Mesendoderm (in vitro differentiated cells): ENCODE data around the gene L3MBTL3.
A peak's percentile ranks its signal among the peaks of the same experiment; 100 is the strongest.
"Not testable (repeated sequence)": the region's sequence is repeated elsewhere in the genome, so short reads cannot be mapped to it uniquely, and the experiment has no call there.

Experiments used
- DNase-seq: peaks from one replicate; pipeline ENCODE4 v3.0.0; 2013
- H2AK5ac ChIP-seq: 2 replicates; pipeline ENCODE4 v1.6.1; 2013; ENCODE audit warnings: low read length, inconsistent platforms
- H2BK120ac ChIP-seq: 2 replicates; pipeline ENCODE4 v1.6.1; 2013; ENCODE audit warnings: low read depth, mild to moderate bottlenecking, low read length, moderate library complexity, mixed read lengths
- H2BK15ac ChIP-seq: replicated peaks from 2 replicates; pipeline ENCODE4 v1.6.1; 2013; ENCODE audit warnings: low read depth, mild to moderate bottlenecking, moderate library complexity
- H2BK5ac ChIP-seq: 2 replicates; pipeline ENCODE4 v1.6.1; 2013; ENCODE audit warnings: low read length, inconsistent platforms
- H3K18ac ChIP-seq: 2 replicates; pipeline ENCODE4 v1.6.1; 2013; ENCODE audit warnings: mild to moderate bottlenecking, low read length, mixed read lengths
- H3K23ac ChIP-seq: one replicate; pipeline ENCODE4 v1.6.1; 2013; ENCODE audit warnings: low read length
- H3K27ac ChIP-seq: 2 replicates; pipeline ENCODE4 v1.5.1; 2013; ENCODE audit warnings: low read depth, mild to moderate bottlenecking, inconsistent platforms, low read length, moderate library complexity
- H3K27me3 ChIP-seq: 2 replicates; pipeline ENCODE4 v1.6.1; 2013; ENCODE audit warnings: low read length, control low read depth, mild to moderate bottlenecking, inconsistent platforms; ENCODE audit not compliant: insufficient read depth, poor library complexity
- H3K36me3 ChIP-seq: 2 replicates; pipeline ENCODE4 v1.6.1; 2013; ENCODE audit warnings: low read length, inconsistent platforms; ENCODE audit not compliant: control insufficient read depth, insufficient read depth
- H3K4ac ChIP-seq: one replicate; pipeline ENCODE4 v1.6.1; 2013; ENCODE audit warnings: low read depth, mild to moderate bottlenecking, low read length, moderate library complexity
- H3K4me1 ChIP-seq: 2 replicates; pipeline ENCODE4 v1.6.1; 2013; ENCODE audit warnings: low read depth, low read length, inconsistent platforms; ENCODE audit not compliant: control insufficient read depth
- H3K4me2 ChIP-seq: 2 replicates; pipeline ENCODE4 v1.6.1; 2013; ENCODE audit warnings: low read length
- H3K4me3 ChIP-seq: 2 replicates; pipeline ENCODE4 v1.5.1; 2013; ENCODE audit warnings: mild to moderate bottlenecking, low read length
- H3K56ac ChIP-seq: one replicate; pipeline ENCODE4 v1.6.1; 2013; ENCODE audit warnings: low read length
- H3K79me1 ChIP-seq: 2 replicates; pipeline ENCODE4 v1.6.1; 2013; ENCODE audit warnings: low read length, inconsistent platforms
- H3K79me2 ChIP-seq: 2 replicates; pipeline ENCODE4 v1.6.1; 2013; ENCODE audit warnings: mild to moderate bottlenecking, low read length; ENCODE audit not compliant: control insufficient read depth, insufficient read depth
- H3K9ac ChIP-seq: 2 replicates; pipeline ENCODE4 v1.6.1; 2013; ENCODE audit warnings: low read length, inconsistent platforms
- H4K5ac ChIP-seq: one replicate; pipeline ENCODE4 v1.6.1; 2013; ENCODE audit warnings: low read length
- H4K8ac ChIP-seq: one replicate; pipeline ENCODE4 v1.6.1; 2013; ENCODE audit warnings: low read depth, mild to moderate bottlenecking, control low read depth, low read length, moderate library complexity
- WGBS: extraction: QIAGEN DNeasy Blood & Tissue Kit; methylation state at CpG from one replicate; pipeline ENCODE4 v1.1.7; 2013; ENCODE audit warnings: low lambda C conversion rate, missing lambda C conversion rate; ENCODE audit not compliant: insufficient coverage; ENCODE audit errors: extremely low coverage; 5-methylcytosine and 5-hydroxymethylcytosine counted together

L3MBTL3 gene

GRCh38 chr6:130143709-130144108 is 125.3 kb downstream of the L3MBTL3 start:
- no CpG with 5 or more reads among the region's 3 CpGs for WGBS
- Histone ChIP-seq H3K79me1 (no peaks in the 10 kb centered on the region), H2BK120ac (no peak overlapping the region), H2BK5ac (no peak overlapping the region), H3K23ac (no peak overlapping the region), H3K4me1 (no peaks in the 10 kb centered on the region), H3K9ac (no peak overlapping the region), H3K27me3 (no peaks in the 10 kb centered on the region), H3K79me2 (no peaks in the 10 kb centered on the region), H3K4ac (no peak overlapping the region), H3K27ac (no peak overlapping the region), H2BK15ac (no peak overlapping the region), H3K4me2 (no peak overlapping the region), H4K5ac (no peak overlapping the region), H2AK5ac (no peak overlapping the region), H3K56ac (no peak overlapping the region), H4K8ac (no peak overlapping the region), H3K4me3 (no peak overlapping the region), H3K36me3 (no peaks in the 10 kb centered on the region), H3K18ac (no peak overlapping the region)
- DNase-seq, result no peak

- DNase-seq, result no peak
- H2AK5ac ChIP-seq, result no peak overlapping the region
- H3K4me2 ChIP-seq, result no peak overlapping the region
- H3K4me3 ChIP-seq, result no peak overlapping the region
- no peaks in the 10 kb centered on the region for H3K27me3 ChIP-seq
- no peak overlapping the region for H3K18ac ChIP-seq
- H3K4ac ChIP-seq, result no peak overlapping the region
- H3K79me1 ChIP-seq, result no peaks in the 10 kb centered on the region
- H3K79me2 ChIP-seq, result no peaks in the 10 kb centered on the region
- no CpG with 5 or more reads among the region's 3 CpGs for whole genome bisulfite sequencing
- H2BK5ac ChIP-seq, result no peak overlapping the region
- no peak overlapping the region for H3K9ac ChIP-seq
- H3K23ac ChIP-seq, result no peak overlapping the region
- H3K4me1 ChIP-seq, result no peaks in the 10 kb centered on the region
- H3K27ac ChIP-seq, result no peak overlapping the region
- no peak overlapping the region for H4K8ac ChIP-seq
- H3K56ac ChIP-seq, result no peak overlapping the region
- H2BK15ac ChIP-seq, result no peak overlapping the region
- no peak overlapping the region for H2BK120ac ChIP-seq
- no peak overlapping the region for H4K5ac ChIP-seq
- H3K36me3 ChIP-seq, result no peaks in the 10 kb centered on the region
Measured at GRCh38 chr6:130147111-130147510, 128.7 kb downstream of the L3MBTL3 start.

GRCh38 chr6:130148181-130148580 is 129.8 kb downstream of the L3MBTL3 start:
- H3K4me3 ChIP-seq, result no peak overlapping the region
- no peak overlapping the region for H2AK5ac ChIP-seq
- peak; percentile 23 for DNase-seq
- H3K9ac ChIP-seq, result no peak overlapping the region
- H3K4ac ChIP-seq, result no peak overlapping the region
- H4K8ac ChIP-seq, result no peak overlapping the region
- no peaks in the 10 kb centered on the region for H3K36me3 ChIP-seq
- no peak overlapping the region for H2BK120ac ChIP-seq
- H3K56ac ChIP-seq, result no peak overlapping the region
- no peaks in the 10 kb centered on the region for H3K79me1 ChIP-seq
- H3K18ac ChIP-seq, result no peak overlapping the region
- H3K27me3 ChIP-seq, result no peaks in the 10 kb centered on the region
- no peak overlapping the region for H4K5ac ChIP-seq
- no peak overlapping the region for H2BK15ac ChIP-seq
- H2BK5ac ChIP-seq, result no peak overlapping the region
- H3K4me2 ChIP-seq, result no peak overlapping the region
- H3K27ac ChIP-seq, result no peak overlapping the region
- no peaks in the 10 kb centered on the region for H3K4me1 ChIP-seq
- no peaks in the 10 kb centered on the region for H3K79me2 ChIP-seq
- WGBS, result 100% methylated on average over 1 of the region's 7 CpGs
- H3K23ac ChIP-seq, result no peak overlapping the region

GRCh38 chr6:130149016-130149415 is 130.6 kb downstream of the L3MBTL3 start:
- not testable (repeated sequence) for H3K27me3 ChIP-seq, DNase-seq, H3K79me2 ChIP-seq, H2AK5ac ChIP-seq, H2BK5ac ChIP-seq, H2BK120ac ChIP-seq, H3K27ac ChIP-seq, H4K5ac ChIP-seq, H2BK15ac ChIP-seq, H3K4me2 ChIP-seq, H3K36me3 ChIP-seq, H3K9ac ChIP-seq, H3K18ac ChIP-seq, H3K79me1 ChIP-seq, H4K8ac ChIP-seq, H3K4me1 ChIP-seq, H3K23ac ChIP-seq, H3K56ac ChIP-seq, H3K4ac ChIP-seq, H3K4me3 ChIP-seq
- no CpG with 5 or more reads among the region's 2 CpGs for WGBS

GRCh38 chr6:130150906-130151305 is 132.5 kb downstream of the L3MBTL3 start:
- H4K5ac ChIP-seq, result no peak overlapping the region
- no peak overlapping the region for H2BK15ac ChIP-seq
- no peaks in the 10 kb centered on the region for H3K4me1 ChIP-seq
- H4K8ac ChIP-seq, result no peak overlapping the region
- H3K79me2 ChIP-seq, result no peaks in the 10 kb centered on the region
- no peak overlapping the region for H3K56ac ChIP-seq
- H3K9ac ChIP-seq, result no peak overlapping the region
- no CpG with 5 or more reads among the region's 8 CpGs for WGBS
- no peak for DNase-seq
- no peaks in the 10 kb centered on the region for H3K27me3 ChIP-seq
- no peak overlapping the region for H3K27ac ChIP-seq
- H3K18ac ChIP-seq, result no peak overlapping the region
- H3K79me1 ChIP-seq, result no peaks in the 10 kb centered on the region
- H2BK120ac ChIP-seq, result no peak overlapping the region
- no peaks in the 10 kb centered on the region for H3K36me3 ChIP-seq
- no peak overlapping the region for H3K23ac ChIP-seq
- H3K4ac ChIP-seq, result no peak overlapping the region
- H3K4me3 ChIP-seq, result no peak overlapping the region
- no peak overlapping the region for H3K4me2 ChIP-seq
- no peak overlapping the region for H2AK5ac ChIP-seq
- H2BK5ac ChIP-seq, result no peak overlapping the region

GRCh38 chr6:130152908-130153510 is 134.6 kb downstream of the L3MBTL3 start:
- no peak overlapping the region for H2BK5ac ChIP-seq
- no peaks in the 10 kb centered on the region for H3K36me3 ChIP-seq
- DNase-seq, result no peak
- H2BK15ac ChIP-seq, result no peak overlapping the region
- H2AK5ac ChIP-seq, result no peak overlapping the region
- H3K27me3 ChIP-seq, result no peaks in the 10 kb centered on the region
- no peak overlapping the region for H3K4ac ChIP-seq
- no peak overlapping the region for H4K8ac ChIP-seq
- H3K27ac ChIP-seq, result no peak overlapping the region
- no peaks in the 10 kb centered on the region for H3K79me1 ChIP-seq
- WGBS, result no CpG with 5 or more reads among the region's 6 CpGs
- no peak overlapping the region for H3K9ac ChIP-seq
- H2BK120ac ChIP-seq, result no peak overlapping the region
- no peak overlapping the region for H3K18ac ChIP-seq
- H3K79me2 ChIP-seq, result no peaks in the 10 kb centered on the region
- H3K56ac ChIP-seq, result no peak overlapping the region
- H3K4me1 ChIP-seq, result no peaks in the 10 kb centered on the region
- no peak overlapping the region for H3K4me3 ChIP-seq
- no peak overlapping the region for H3K4me2 ChIP-seq
- no peak overlapping the region for H3K23ac ChIP-seq
- H4K5ac ChIP-seq, result no peak overlapping the region
